HG02588 (cell line): ENCODE measurements around the gene DHDH.
"Not testable (repeated sequence)": the region's sequence is repeated elsewhere in the genome, so short reads cannot be mapped to it uniquely, and the experiment has no call there.

ENCODE experiments used
- ATAC-seq: cut with Tn5 transposase; IDR thresholded peaks from one replicate; pipeline ENCODE4 v1.9.1; 2021; ENCODE audit warnings: mild to moderate bottlenecking, moderate library complexity; ENCODE audit not compliant: unreplicated experiment

The DHDH gene

GRCh38 chr19:48933382-48933932 is at the start of gene DHDH:
TSS of gene DHDH (plus strand) at chr19:48933699. CDS start at chr19:48933722, 23 bp downstream.
- no peak for ATAC-seq

GRCh38 chr19:48883726-48884125 is 49.8 kb upstream of the DHDH start:
- ATAC-seq: no peak

- ATAC-seq: no peak
Measured at GRCh38 chr19:48887861-48888612, 45.5 kb upstream of the DHDH start.

GRCh38 chr19:48889496-48889895 is 44.0 kb upstream of the DHDH start:
- not testable (repeated sequence) for ATAC-seq

GRCh38 chr19:48890551-48890950 is 42.9 kb upstream of the DHDH start:
- ATAC-seq: no peak

- no peak for ATAC-seq
Measured at GRCh38 chr19:48895226-48895625, 38.3 kb upstream of the DHDH start.

DNA sequence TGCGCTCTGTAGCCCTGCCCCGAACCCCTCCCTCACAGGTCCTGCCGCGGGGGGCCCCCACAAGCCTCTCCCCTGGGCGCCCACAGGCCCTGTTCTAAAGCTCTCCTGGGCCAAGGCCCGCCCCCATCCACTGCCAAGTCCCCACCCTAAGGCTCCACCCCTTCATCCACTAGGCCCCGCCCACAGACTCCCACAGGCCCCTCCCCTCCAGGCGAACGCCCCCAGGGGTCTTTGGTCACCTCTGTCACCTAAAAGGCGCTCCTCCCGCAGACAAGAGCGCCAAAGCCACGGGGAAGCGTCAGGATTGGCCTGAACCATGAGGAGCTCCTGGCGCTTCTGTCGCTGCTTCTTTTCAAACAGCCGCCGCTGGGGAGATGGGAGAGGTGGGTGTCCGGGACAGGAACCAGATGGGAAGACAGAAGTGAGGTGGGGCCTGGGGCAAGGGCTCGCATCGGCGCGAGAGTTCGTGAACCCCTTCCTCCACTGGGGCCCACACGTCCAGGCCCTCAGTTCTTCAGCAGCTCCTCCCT is 37.2 kb upstream of the DHDH start:
- no peak for ATAC-seq

GRCh38 chr19:48897181-48897580 is 36.3 kb upstream of the DHDH start:
- no peak for ATAC-seq

- ATAC-seq: not testable (repeated sequence)
Measured at GRCh38 chr19:48899386-48899749, 34.1 kb upstream of the DHDH start.

- ATAC-seq: peak; percentile 80
Measured at GRCh38 chr19:48899781-48900476, 33.6 kb upstream of the DHDH start, which contains the start of gene NUCB1. TSS of gene NUCB1 (plus strand) at chr19:48900312. CDS start at chr19:48900797, 485 bp downstream.

DNA sequence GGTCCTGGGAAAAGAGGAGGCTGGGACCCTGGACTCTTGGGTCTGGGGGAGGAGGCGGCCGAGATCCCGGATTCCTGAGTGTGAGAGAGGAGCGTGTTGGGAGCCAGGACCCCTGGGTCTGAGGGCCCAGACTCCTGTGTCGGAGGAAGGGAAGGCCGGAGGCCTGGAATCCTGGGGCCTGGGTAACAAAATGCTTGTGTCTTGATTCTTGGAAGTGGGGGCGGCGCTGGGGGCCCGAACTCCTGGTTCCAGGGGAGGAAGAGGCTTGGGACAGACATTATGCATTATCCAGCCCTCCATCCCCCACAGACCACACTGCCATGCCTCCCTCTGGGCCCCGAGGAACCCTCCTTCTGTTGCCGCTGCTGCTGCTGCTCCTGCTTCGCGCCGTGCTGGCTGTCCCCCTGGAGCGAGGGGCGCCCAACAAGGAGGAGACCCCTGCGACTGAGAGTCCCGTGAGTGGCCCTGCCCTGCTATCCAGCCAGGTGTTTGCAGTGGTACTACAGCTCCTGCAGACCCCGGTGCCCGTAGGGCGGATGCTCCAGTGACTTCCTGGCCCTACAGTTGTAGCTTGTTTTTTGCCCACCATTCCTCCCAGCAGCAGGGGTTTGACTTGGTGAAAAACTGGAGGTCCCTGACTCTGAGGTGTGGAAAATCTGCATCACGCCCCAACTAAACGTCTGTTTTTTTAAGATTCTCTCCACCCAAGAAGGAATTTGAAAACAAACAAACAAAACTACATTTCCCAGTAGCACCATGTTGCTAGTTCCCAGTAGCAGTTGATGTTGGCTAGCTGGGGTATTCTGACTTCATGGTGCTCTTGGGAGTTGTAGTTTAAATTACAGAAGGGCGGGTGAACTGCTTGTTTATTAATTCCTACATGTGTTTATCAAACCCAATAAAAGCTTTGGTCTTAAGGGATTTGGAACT is 32.8 kb upstream of the DHDH start:
- ATAC-seq: no peak

- ATAC-seq: not testable (repeated sequence)
Measured at GRCh38 chr19:48902291-48902690, 31.2 kb upstream of the DHDH start.

GRCh38 chr19:48903788-48904187 is 29.7 kb upstream of the DHDH start:
- ATAC-seq: not testable (repeated sequence)

DNA sequence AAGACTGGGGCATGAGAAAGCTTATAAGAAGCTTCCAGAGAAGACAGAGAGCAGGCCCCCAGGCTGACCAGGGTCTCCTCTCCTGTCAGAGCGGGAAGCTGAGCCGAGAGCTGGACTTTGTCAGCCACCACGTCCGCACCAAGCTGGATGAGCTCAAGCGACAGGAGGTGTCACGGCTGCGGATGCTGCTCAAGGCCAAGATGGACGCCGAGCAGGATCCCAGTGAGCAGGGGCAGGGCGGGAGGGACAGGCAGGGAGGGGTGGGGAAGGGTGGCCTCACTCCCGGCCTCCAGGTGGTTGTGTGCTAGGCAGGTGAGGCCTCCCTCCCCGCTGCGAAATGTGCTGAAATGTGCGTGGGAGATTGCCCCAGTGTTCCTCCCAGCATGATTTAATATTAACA is 27.8 kb upstream of the DHDH start:
- no peak for ATAC-seq

DNA sequence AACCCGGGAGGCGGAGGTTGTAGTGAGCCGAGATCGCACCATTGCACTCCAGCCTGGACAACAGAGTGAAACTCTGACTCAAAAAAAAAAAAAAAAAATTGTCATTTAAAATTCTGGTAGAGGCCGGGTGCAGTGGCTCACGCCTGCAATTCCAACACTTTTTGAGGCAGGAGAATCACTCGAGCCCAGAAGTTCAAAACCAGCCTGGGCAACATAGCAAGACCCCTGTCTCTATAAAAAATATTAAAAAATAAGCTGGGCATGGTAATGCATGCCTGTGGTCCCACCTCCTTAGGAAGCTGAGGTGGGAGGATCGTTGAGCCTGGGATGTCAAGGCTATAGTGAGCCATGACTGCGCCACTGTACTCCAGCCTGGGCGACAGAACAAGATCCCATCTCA is 27.2 kb upstream of the DHDH start:
- no peak for ATAC-seq

DNA sequence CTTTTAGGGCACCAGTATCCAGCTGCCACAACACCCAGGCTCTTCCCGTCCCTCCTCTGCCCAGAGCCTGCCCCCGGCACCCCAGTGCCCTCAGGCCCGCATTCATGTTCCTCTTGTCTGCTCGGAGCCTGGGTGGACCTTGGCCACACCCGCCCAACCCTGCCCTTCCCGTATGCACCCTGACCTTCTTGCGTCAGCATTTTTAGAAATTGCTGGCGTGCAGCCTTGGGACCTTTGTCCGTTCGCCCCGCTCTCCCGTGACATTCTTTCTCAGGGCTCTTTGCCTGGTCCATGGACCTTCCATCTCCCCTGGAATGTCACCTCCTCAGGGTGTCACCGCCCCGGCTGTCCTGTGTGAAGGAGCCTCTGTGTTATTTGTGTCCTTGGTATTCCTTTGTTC is 25.8 kb upstream of the DHDH start:
- no peak for ATAC-seq

GRCh38 chr19:48909424-48910077 is 23.9 kb upstream of the DHDH start:
- ATAC-seq: not testable (repeated sequence)

DNA sequence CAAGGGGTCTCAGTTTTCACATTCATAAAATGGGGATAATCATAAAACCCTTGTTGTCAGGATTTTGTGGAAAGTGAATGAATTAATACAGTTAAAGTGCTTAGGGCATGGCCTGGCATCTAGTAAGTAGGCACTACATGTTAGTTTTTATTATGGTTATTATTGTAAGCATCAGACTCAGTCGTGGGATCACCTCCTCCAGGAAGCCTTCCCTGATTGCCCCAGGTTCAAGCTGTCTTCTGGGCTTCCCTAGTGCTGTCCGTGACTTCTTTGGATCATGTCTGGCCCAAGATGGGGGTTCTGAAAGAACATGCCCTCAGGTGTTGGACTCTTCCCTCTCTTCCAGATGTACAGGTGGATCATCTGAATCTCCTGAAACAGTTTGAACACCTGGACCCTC is 22.7 kb upstream of the DHDH start:
- ATAC-seq: no peak

- no peak for ATAC-seq
Measured at GRCh38 chr19:48913114-48913889, 20.2 kb upstream of the DHDH start.
